Neural cell (in vitro differentiated cells): ENCODE data around the gene NHEJ1. TPM values are rescaled to one million over a fixed set of nuclear protein-coding genes. Genes with fewer than 3 reads are reported as not detected.

Source experiments
- H2AFZ ChIP-seq: fragments of 200-600, 300-800 bp; sonication (generic), shearing (Covaris generic); 2 replicates; pipeline ENCODE4 v1.6.0; 2014; ENCODE audit warnings: low read depth, mild to moderate bottlenecking, antibody characterized with exemption, low read length, moderate library complexity
- H3F3A ChIP-seq: fragments of 200-600 bp; shearing (Covaris generic); 2 replicates; pipeline ENCODE4 v1.6.1; 2016; ENCODE audit warnings: mild to moderate bottlenecking, moderate library complexity, mixed read lengths, antibody characterized with exemption, low read length; ENCODE audit not compliant: insufficient read depth, poor library complexity, severe bottlenecking
- H3K27ac ChIP-seq: fragments of 200-600, 300-800 bp; sonication (generic), shearing (Covaris generic); 2 replicates; pipeline ENCODE4 v1.5.1; 2014; ENCODE audit warnings: mild to moderate bottlenecking, low read length, moderate library complexity
- H3K27me3 ChIP-seq: fragments of 300-800, 200-600 bp; sonication (generic), shearing (Covaris generic); 2 replicates; pipeline ENCODE4 v1.6.0; 2014; ENCODE audit warnings: mild to moderate bottlenecking, low read depth, low read length, moderate library complexity; ENCODE audit not compliant: insufficient read depth
- H3K36me3 ChIP-seq: fragments of 300-800, 200-600 bp; sonication (generic), shearing (Covaris generic); 2 replicates; pipeline ENCODE4 v1.5.1; 2014; ENCODE audit warnings: mild to moderate bottlenecking, antibody characterized with exemption, low read length, moderate library complexity; ENCODE audit not compliant: insufficient read depth
- H3K4me2 ChIP-seq: fragments of 300-800, 200-600 bp; sonication (generic), shearing (Covaris generic); 2 replicates; pipeline ENCODE4 v1.6.0; 2014; ENCODE audit warnings: mild to moderate bottlenecking, low read length
- H3K4me3 ChIP-seq: fragments of 300-800, 200-600 bp; sonication (generic), shearing (Covaris generic); 2 replicates; pipeline ENCODE4 v1.5.1; 2014; ENCODE audit warnings: mild to moderate bottlenecking, low read length, moderate library complexity
- H3K79me2 ChIP-seq: fragments of 200-600 bp; shearing (Covaris generic); replicated peaks from 2 replicates; pipeline ENCODE4 v1.6.0; 2014; ENCODE audit warnings: mild to moderate bottlenecking, low read length, moderate library complexity; ENCODE audit not compliant: insufficient read depth
- H3K9ac ChIP-seq: fragments of 300-800, 200-600 bp; sonication (generic), shearing (Covaris generic); 2 replicates; pipeline ENCODE4 v1.6.1; 2016; ENCODE audit warnings: mild to moderate bottlenecking, low read length, mixed read lengths
- H3K9me2 ChIP-seq: fragments of 200-600 bp; shearing (Covaris generic); 2 replicates; pipeline ENCODE4 v1.6.1; 2016; ENCODE audit warnings: mild to moderate bottlenecking, low read length, mixed read lengths; ENCODE audit not compliant: insufficient read depth
- H3K9me3 ChIP-seq: fragments of 200-600, 300-800 bp; sonication (generic), shearing (Covaris generic); 2 replicates; pipeline ENCODE4 v1.6.1; 2016; ENCODE audit warnings: mild to moderate bottlenecking, mixed run types, low read length, moderate library complexity, mixed read lengths
- H4K20me1 ChIP-seq: fragments of 200-600 bp; shearing (Covaris generic); 2 replicates; pipeline ENCODE4 v1.6.1; 2016; ENCODE audit warnings: mild to moderate bottlenecking, mixed run types; ENCODE audit not compliant: insufficient read depth
- EP300 ChIP-seq: fragments of 450-650 bp; conservative IDR thresholded peaks from 2 replicates; pipeline ENCODE4 v1.6.1; 2014; ENCODE audit warnings: antibody characterized with exemption, mild to moderate bottlenecking, moderate library complexity; ENCODE audit not compliant: poor library complexity, severe bottlenecking
- EZH2 ChIP-seq: fragments of 200-600, 300-800 bp; shearing (Covaris generic), sonication (generic); IDR thresholded peaks from 2 replicates; pipeline ENCODE4 v1.6.1; 2014; ENCODE audit warnings: antibody characterized with exemption, low read length, borderline replicate concordance, mild to moderate bottlenecking; ENCODE audit not compliant: insufficient read depth, poor library complexity, severe bottlenecking
- MXI1 ChIP-seq: fragments of 450-650 bp; conservative IDR thresholded peaks from 2 replicates; pipeline ENCODE4 v1.6.1; 2014; ENCODE audit warnings: antibody characterized with exemption, mild to moderate bottlenecking; ENCODE audit not compliant: poor library complexity, severe bottlenecking
- POLR2AphosphoS5 ChIP-seq: IDR thresholded peaks from 2 replicates; pipeline ENCODE4 v1.6.1; 2012
- RAD21 ChIP-seq: fragments of 450-650 bp; conservative IDR thresholded peaks from 2 replicates; pipeline ENCODE4 v1.6.1; 2014; ENCODE audit warnings: antibody characterized with exemption, mild to moderate bottlenecking, moderate library complexity
- SMC3 ChIP-seq: fragments of 450-650 bp; conservative IDR thresholded peaks from 2 replicates; pipeline ENCODE4 v1.6.1; 2014; ENCODE audit warnings: antibody characterized with exemption, mild to moderate bottlenecking, moderate library complexity; ENCODE audit not compliant: poor library complexity
- TAF1 ChIP-seq: IDR thresholded peaks from 2 replicates; pipeline ENCODE4 v1.6.1; 2012; ENCODE audit warnings: low read depth
- polyA plus RNA-seq: library from polyadenylated mRNA; depleted of rRNA; stranded (reverse); fragments of >200 nt; gene quantifications from 2 replicates; pipeline ENCODE4 v1.2.3, GENCODE V29; 2014
- TF ChIP-seq, protein P1 (sequence below): fragments of 450-650 bp; IDR thresholded peaks from 2 replicates; pipeline ENCODE4 v1.5.1; 2014; ENCODE audit warnings: antibody characterized with exemption, mild to moderate bottlenecking, moderate library complexity; ENCODE audit not compliant: poor library complexity, severe bottlenecking
- TF ChIP-seq, protein P2 (sequence below): IDR thresholded peaks from 2 replicates; pipeline ENCODE4 v1.6.1; 2012; ENCODE audit warnings: borderline replicate concordance

The NHEJ1 gene
- polyA plus RNA-seq, 1 donor from 2014 or later = 12.7 TPM

DNA sequence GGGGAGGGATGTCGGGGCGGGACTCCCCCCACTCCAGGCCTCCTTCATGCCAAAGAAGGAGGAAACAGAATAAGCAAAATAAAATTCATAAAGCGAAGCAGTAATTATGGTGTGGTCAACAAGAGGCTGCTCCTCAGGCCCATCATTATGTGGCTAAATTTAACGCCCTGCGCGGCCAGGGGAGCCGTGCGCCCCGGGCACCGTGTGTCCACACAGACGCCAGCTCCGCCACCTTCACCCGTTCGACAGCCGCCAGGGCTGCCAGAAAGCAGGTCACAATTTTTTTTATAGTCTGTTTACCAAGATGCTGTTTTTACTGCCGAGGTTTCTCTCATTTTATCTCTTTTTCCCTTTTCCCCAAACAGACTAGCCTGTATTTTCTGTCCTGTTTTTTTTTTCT, 31.0 kb downstream of the NHEJ1 start:
- Histone ChIP-seq H3F3A (no peaks in the 10 kb centered on the region), H4K20me1 (no peaks in the 10 kb centered on the region), H3K27me3 (no peaks in the 10 kb centered on the region), H2AFZ (no peak overlapping the region), H3K9ac (no peak overlapping the region), H3K79me2 (no peaks in the 10 kb centered on the region), H3K4me3 (no peak overlapping the region), H3K36me3 (no peaks in the 10 kb centered on the region), H3K27ac (no peak overlapping the region), H3K4me2 (no peak overlapping the region), H3K9me2 (no peaks in the 10 kb centered on the region), H3K9me3 (no peaks in the 10 kb centered on the region)
- TF ChIP-seq EZH2 (no peak), TAF1 (no peak), RAD21 (no peak), SMC3 (no peak), EP300 (no peak), POLR2AphosphoS5 (no peak), MXI1 (no peak)
- TF ChIP-seq, protein P1, sequence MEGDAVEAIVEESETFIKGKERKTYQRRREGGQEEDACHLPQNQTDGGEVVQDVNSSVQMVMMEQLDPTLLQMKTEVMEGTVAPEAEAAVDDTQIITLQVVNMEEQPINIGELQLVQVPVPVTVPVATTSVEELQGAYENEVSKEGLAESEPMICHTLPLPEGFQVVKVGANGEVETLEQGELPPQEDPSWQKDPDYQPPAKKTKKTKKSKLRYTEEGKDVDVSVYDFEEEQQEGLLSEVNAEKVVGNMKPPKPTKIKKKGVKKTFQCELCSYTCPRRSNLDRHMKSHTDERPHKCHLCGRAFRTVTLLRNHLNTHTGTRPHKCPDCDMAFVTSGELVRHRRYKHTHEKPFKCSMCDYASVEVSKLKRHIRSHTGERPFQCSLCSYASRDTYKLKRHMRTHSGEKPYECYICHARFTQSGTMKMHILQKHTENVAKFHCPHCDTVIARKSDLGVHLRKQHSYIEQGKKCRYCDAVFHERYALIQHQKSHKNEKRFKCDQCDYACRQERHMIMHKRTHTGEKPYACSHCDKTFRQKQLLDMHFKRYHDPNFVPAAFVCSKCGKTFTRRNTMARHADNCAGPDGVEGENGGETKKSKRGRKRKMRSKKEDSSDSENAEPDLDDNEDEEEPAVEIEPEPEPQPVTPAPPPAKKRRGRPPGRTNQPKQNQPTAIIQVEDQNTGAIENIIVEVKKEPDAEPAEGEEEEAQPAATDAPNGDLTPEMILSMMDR = no peak
- TF ChIP-seq, protein P2, sequence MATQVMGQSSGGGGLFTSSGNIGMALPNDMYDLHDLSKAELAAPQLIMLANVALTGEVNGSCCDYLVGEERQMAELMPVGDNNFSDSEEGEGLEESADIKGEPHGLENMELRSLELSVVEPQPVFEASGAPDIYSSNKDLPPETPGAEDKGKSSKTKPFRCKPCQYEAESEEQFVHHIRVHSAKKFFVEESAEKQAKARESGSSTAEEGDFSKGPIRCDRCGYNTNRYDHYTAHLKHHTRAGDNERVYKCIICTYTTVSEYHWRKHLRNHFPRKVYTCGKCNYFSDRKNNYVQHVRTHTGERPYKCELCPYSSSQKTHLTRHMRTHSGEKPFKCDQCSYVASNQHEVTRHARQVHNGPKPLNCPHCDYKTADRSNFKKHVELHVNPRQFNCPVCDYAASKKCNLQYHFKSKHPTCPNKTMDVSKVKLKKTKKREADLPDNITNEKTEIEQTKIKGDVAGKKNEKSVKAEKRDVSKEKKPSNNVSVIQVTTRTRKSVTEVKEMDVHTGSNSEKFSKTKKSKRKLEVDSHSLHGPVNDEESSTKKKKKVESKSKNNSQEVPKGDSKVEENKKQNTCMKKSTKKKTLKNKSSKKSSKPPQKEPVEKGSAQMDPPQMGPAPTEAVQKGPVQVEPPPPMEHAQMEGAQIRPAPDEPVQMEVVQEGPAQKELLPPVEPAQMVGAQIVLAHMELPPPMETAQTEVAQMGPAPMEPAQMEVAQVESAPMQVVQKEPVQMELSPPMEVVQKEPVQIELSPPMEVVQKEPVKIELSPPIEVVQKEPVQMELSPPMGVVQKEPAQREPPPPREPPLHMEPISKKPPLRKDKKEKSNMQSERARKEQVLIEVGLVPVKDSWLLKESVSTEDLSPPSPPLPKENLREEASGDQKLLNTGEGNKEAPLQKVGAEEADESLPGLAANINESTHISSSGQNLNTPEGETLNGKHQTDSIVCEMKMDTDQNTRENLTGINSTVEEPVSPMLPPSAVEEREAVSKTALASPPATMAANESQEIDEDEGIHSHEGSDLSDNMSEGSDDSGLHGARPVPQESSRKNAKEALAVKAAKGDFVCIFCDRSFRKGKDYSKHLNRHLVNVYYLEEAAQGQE = no peak

DNA sequence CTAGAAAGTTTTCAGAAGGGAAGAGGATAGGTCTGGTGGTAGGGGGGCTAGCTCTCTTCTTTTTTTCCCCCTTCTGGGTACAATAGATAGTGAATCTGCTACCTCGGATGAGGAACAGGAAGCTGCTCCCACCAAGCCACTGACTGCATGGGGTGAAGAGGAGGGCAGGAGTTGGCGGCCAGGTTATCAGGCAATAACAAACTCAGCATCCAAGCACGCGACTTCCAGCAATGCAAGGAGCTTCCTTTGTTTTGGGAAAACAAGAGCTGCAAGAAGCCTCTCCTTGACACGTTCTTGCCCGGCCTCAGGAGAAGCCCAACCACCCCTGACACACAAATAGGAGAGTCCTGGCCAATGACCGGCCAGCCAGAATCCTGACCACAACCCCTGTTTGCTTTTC, 32.2 kb downstream of the NHEJ1 start:
- no peaks in the 10 kb centered on the region for H3K9me2 ChIP-seq
- no peak overlapping the region for H3K4me2 ChIP-seq
- H3F3A ChIP-seq = no peaks in the 10 kb centered on the region
- no peak overlapping the region for H2AFZ ChIP-seq
- no peak for TF ChIP-seq RAD21
- TF ChIP-seq, protein P1 = no peak
- TF ChIP-seq, protein P2 = no peak
- no peak for TF ChIP-seq MXI1
- no peak for TF ChIP-seq TAF1
- TF ChIP-seq SMC3 = no peak
- H3K27ac ChIP-seq = no peak overlapping the region
- no peaks in the 10 kb centered on the region for H3K27me3 ChIP-seq
- no peak overlapping the region for H3K9ac ChIP-seq
- no peaks in the 10 kb centered on the region for H3K79me2 ChIP-seq
- H3K36me3 ChIP-seq = no peaks in the 10 kb centered on the region
- H3K9me3 ChIP-seq = no peaks in the 10 kb centered on the region
- no peak overlapping the region for H3K4me3 ChIP-seq
- no peaks in the 10 kb centered on the region for H4K20me1 ChIP-seq
